NOMO-1 (cell line): Measurements from ENCODE around the gene TMEM147.
A peak's percentile ranks its signal among the peaks of the same experiment; 100 is the strongest.

Source experiments
- DNase-seq, 2 experiments: peaks; one replicate each; lab custom pipeline; 2025; ENCODE audit not compliant: unreplicated experiment in 2 of 2; lab: John Stamatoyannopoulos, UW

Gene TMEM147

GRCh38 chr19:35544110-35544802 lies 1.2 kb upstream of the TMEM147 start:
- no peak for DNase-seq

- peak in 1 of 2 experiments; percentile 13 for DNase-seq
Observed at GRCh38 chr19:35545855-35546381, 492 bp downstream of the TMEM147 start.

GRCh38 chr19:35546532-35546931 lies 1.1 kb downstream of the TMEM147 start:
- DNase-seq, result no peak

GRCh38 chr19:35549174-35549788 lies 3.9 kb downstream of the TMEM147 start:
- DNase-seq, result peak; percentile 48

GRCh38 chr19:35549879-35550523 lies 4.6 kb downstream of the TMEM147 start:
- no peak for DNase-seq

GRCh38 chr19:35551091-35551810 lies 5.8 kb downstream of the TMEM147 start:
- no peak for DNase-seq

- DNase-seq, result no peak
Observed at GRCh38 chr19:35552534-35553384, 7.3 kb downstream of the TMEM147 start.

- DNase-seq, result no peak
Observed at GRCh38 chr19:35553385-35554000, 8.1 kb downstream of the TMEM147 start.

GRCh38 chr19:35554076-35554475 lies 8.7 kb downstream of the TMEM147 start:
- no peak for DNase-seq

- DNase-seq, result no peak
Observed at GRCh38 chr19:35555301-35556005, 10.0 kb downstream of the TMEM147 start.

GRCh38 chr19:35556025-35556590 lies 10.7 kb downstream of the TMEM147 start:
- no peak for DNase-seq

- no peak for DNase-seq
Observed at GRCh38 chr19:35556846-35557538, 11.6 kb downstream of the TMEM147 start.

GRCh38 chr19:35557539-35558399 lies 12.3 kb downstream of the TMEM147 start:
- no peak for DNase-seq

GRCh38 chr19:35558400-35559280 lies 13.2 kb downstream of the TMEM147 start:
- no peak for DNase-seq

- DNase-seq, result no peak
Observed at GRCh38 chr19:35559281-35559659, 13.8 kb downstream of the TMEM147 start.

GRCh38 chr19:35559781-35560180 lies 14.4 kb downstream of the TMEM147 start:
- no peak for DNase-seq
